Measurements from ENCODE around the gene SND1.

- TF ChIP-seq CTCF (IDR thresholded peaks at IDR 0.05) (no peak), POLR2A (IDR thresholded peaks at IDR 0.05) (no peak)
These were observed 86.9 kb downstream of the SND1 start for GRCh38 chr7:127738859-127739258.

Data from esophagus squamous epithelium (tissue), 4 donors.